ENCODE data around the gene DNAH3. TPM values are rescaled to one million over a fixed set of nuclear protein-coding genes. Genes with fewer than 3 reads are reported as not detected.

DNAH3 gene
- total RNA-seq, 4 donors from 2014 or later: 0.66 TPM; not detected in 3

- no peak for TF ChIP-seq CTCF (IDR thresholded peaks at IDR 0.05; ENCODE audit: low read depth)
These were observed 15.9 kb upstream of the DNAH3 start for GRCh38 chr16:21166561-21166961.

- TF ChIP-seq CTCF (IDR thresholded peaks at IDR 0.05; ENCODE audit: low read depth): no peak
These were observed 14.0 kb upstream of the DNAH3 start for GRCh38 chr16:21164521-21165168.

GRCh38 chr16:21163576-21163975 lies 12.9 kb upstream of the DNAH3 start:
- TF ChIP-seq CTCF (IDR thresholded peaks at IDR 0.05; ENCODE audit: low read depth): no peak

- no peak for TF ChIP-seq CTCF (IDR thresholded peaks at IDR 0.05; ENCODE audit: low read depth)
These were observed 12.1 kb upstream of the DNAH3 start for GRCh38 chr16:21162661-21163151.

GRCh38 chr16:21161211-21161610 lies 10.6 kb upstream of the DNAH3 start:
- no peak for TF ChIP-seq CTCF (IDR thresholded peaks at IDR 0.05; ENCODE audit: low read depth)

- no peak for TF ChIP-seq CTCF (IDR thresholded peaks at IDR 0.05; ENCODE audit: low read depth)
These were observed 9.6 kb upstream of the DNAH3 start for GRCh38 chr16:21160276-21160675.

- TF ChIP-seq CTCF (IDR thresholded peaks at IDR 0.05; ENCODE audit: low read depth): no peak
These were observed 8.8 kb upstream of the DNAH3 start for GRCh38 chr16:21159281-21159951.
